ENCODE measurements around the gene UQCC2.

UQCC2 gene

GRCh38 chr6:33708516-33709204 is 2.8 kb downstream of the UQCC2 start:
- in situ Hi-C loops (cut with MboI; ENCODE audit: low sequenced_read_pairs), result loop anchor here (10.0 kb wide), 1 partner anchor 124 kb away; the partner anchor contains the start of gene BAK1

- in situ Hi-C loops (cut with MboI; ENCODE audit: low sequenced_read_pairs), result loop anchor here (10.0 kb wide), 1 partner anchor 123 kb away; the partner anchor contains the start of gene BAK1
These were observed 3.7 kb downstream of the UQCC2 start for GRCh38 chr6:33707771-33708170.

GRCh38 chr6:33705955-33706725 is 5.4 kb downstream of the UQCC2 start:
- in situ Hi-C loops (cut with MboI; ENCODE audit: low sequenced_read_pairs), result loop anchor here (10.0 kb wide), 1 partner anchor 121 kb away; the partner anchor contains the start of gene BAK1

GRCh38 chr6:33705268-33705885 is 6.1 kb downstream of the UQCC2 start:
- in situ Hi-C loops (cut with MboI; ENCODE audit: low sequenced_read_pairs), result loop anchor here (10.0 kb wide), 1 partner anchor 121 kb away; the partner anchor contains the start of gene BAK1

GRCh38 chr6:33704215-33705066 is 7.1 kb downstream of the UQCC2 start:
- in situ Hi-C loops (cut with MboI; ENCODE audit: low sequenced_read_pairs), result loop anchor here (10.0 kb wide), 1 partner anchor 120 kb away; the partner anchor contains the start of gene BAK1

- in situ Hi-C loops (cut with MboI; ENCODE audit: low sequenced_read_pairs), result loop anchor here (10.0 kb wide), 1 partner anchor 118 kb away; the partner anchor contains the start of gene BAK1
These were observed 9.0 kb downstream of the UQCC2 start for GRCh38 chr6:33702345-33702977.

- in situ Hi-C loops (cut with MboI; ENCODE audit: low sequenced_read_pairs), result loop anchor here (10.0 kb wide), 1 partner anchor 116 kb away; the partner anchor contains the start of gene BAK1
These were observed 11.0 kb downstream of the UQCC2 start for GRCh38 chr6:33700391-33701050.

GRCh38 chr6:33699739-33700138 is 11.8 kb downstream of the UQCC2 start:
- in situ Hi-C loops (cut with MboI; ENCODE audit: low sequenced_read_pairs), result loop anchor here (10.0 kb wide), 1 partner anchor 115 kb away; the partner anchor contains the start of gene BAK1

GRCh38 chr6:33699131-33699530 is 12.4 kb downstream of the UQCC2 start:
- in situ Hi-C loops (cut with MboI; ENCODE audit: low sequenced_read_pairs), result no loop called here

- in situ Hi-C loops (cut with MboI; ENCODE audit: low sequenced_read_pairs), result no loop called here
These were observed 13.0 kb downstream of the UQCC2 start for GRCh38 chr6:33698494-33698893.

- in situ Hi-C loops (cut with MboI; ENCODE audit: low sequenced_read_pairs), result no loop called here
These were observed 13.7 kb downstream of the UQCC2 start for GRCh38 chr6:33697845-33698244.

GRCh38 chr6:33696548-33697518 is 14.7 kb downstream of the UQCC2 start:
- in situ Hi-C loops (cut with MboI; ENCODE audit: low sequenced_read_pairs), result no loop called here

- in situ Hi-C loops (cut with MboI; ENCODE audit: low sequenced_read_pairs), result no loop called here
These were observed 15.4 kb downstream of the UQCC2 start for GRCh38 chr6:33696076-33696475.

GRCh38 chr6:33695451-33695887 is 16.0 kb downstream of the UQCC2 start:
- in situ Hi-C loops (cut with MboI; ENCODE audit: low sequenced_read_pairs), result no loop called here

- in situ Hi-C loops (cut with MboI; ENCODE audit: low sequenced_read_pairs), result no loop called here
These were observed 16.5 kb downstream of the UQCC2 start for GRCh38 chr6:33694977-33695376.

- in situ Hi-C loops (cut with MboI; ENCODE audit: low sequenced_read_pairs), result no loop called here
These were observed 17.0 kb downstream of the UQCC2 start for GRCh38 chr6:33694401-33694931.

- in situ Hi-C loops (cut with MboI; ENCODE audit: low sequenced_read_pairs), result no loop called here
These were observed 18.1 kb downstream of the UQCC2 start for GRCh38 chr6:33693186-33694105.

All from HL-60/S4 treated with retinoic acid at 250 ng/mL for 4 days and 3 days (cell line).